ENCODE measurements around the gene CES4A.

DNA sequence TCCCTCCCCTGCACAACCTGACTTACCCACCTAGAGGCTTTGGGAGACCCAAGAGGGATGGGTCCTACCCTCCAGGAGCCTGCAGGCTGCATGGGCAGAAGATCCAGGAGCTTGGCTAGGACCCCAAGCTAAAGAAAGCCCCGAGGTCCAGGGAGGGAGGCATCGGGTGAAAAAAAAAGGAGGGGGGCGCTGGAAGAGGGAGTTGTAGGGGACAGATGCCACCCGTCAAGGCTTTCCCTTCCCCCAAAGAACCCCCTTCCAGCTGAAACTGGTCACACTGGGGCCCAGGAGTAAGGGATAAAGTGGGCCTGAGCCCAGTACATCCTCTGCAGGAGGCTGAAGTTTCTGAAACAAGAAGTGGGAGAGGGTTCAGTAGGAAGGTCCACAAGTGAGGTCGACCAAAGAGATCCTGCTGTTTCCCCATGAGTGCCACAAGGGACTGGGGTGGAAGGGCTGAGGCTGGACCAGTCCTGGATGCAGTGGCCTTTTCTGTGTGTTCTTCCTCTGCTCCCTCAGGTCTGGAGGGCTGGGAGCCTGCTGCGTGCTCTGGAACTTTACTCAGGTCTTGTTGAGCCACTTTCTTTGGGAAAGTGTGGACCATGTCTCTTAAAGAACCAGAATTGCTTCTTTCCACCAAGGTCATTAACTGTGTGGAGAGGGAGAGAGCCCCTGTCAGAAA lies 26.4 kb downstream of the CES4A start:
- TF ChIP-seq POLR2AphosphoS5 (IDR thresholded peaks at IDR 0.05; ENCODE audit: low read depth, low read length) (no peak), POLR2A (IDR thresholded peaks at IDR 0.05; ENCODE audit: low read depth, low read length) (no peak), TAF1 (IDR thresholded peaks at IDR 0.05; ENCODE audit: low read depth, low read length) (no peak), SPI1 (IDR thresholded peaks at IDR 0.05; ENCODE audit: low read depth, low read length) (no peak)
